OCI-LY7 (cell line): ENCODE measurements around the gene ITPKB.

Source experiments
- EZH2phosphoT487 ChIP-seq: fragments of 200-600 bp; sonication (generic); IDR thresholded peaks from 2 replicates; pipeline ENCODE4 v1.6.1; 2018; ENCODE audit warnings: low read depth, borderline replicate concordance, mild to moderate bottlenecking, mixed run types, antibody characterized with exemption, low read length, moderate library complexity, mixed read lengths
- TF ChIP-seq, protein P1 (sequence below): fragments of 200-600 bp; sonication (generic); conservative IDR thresholded peaks from 2 replicates; pipeline ENCODE4 v1.5.1; 2014; ENCODE audit warnings: mild to moderate bottlenecking, antibody characterized with exemption, low read length, moderate library complexity, mixed read lengths

DNA sequence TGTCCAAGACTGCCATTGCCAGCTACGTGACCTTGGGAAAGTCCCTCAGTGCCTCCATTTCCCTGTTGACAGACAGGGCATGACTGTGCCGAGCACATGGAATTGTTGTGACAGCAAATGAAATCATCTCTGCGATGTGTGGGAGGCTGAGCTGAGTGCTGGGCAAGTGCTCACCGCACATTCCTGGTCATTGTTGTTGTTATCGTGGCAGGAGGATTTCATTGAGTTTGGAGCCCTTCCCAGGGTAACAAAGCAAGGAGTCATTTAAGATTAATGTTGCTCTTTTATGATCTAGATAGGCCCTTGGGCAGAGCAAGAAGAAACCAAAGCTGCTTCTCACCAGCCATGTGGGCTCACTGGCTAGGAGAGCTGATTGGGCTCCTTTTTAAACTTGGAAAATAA lies 39.6 kb upstream of the ITPKB start:
- TF ChIP-seq, protein P1, sequence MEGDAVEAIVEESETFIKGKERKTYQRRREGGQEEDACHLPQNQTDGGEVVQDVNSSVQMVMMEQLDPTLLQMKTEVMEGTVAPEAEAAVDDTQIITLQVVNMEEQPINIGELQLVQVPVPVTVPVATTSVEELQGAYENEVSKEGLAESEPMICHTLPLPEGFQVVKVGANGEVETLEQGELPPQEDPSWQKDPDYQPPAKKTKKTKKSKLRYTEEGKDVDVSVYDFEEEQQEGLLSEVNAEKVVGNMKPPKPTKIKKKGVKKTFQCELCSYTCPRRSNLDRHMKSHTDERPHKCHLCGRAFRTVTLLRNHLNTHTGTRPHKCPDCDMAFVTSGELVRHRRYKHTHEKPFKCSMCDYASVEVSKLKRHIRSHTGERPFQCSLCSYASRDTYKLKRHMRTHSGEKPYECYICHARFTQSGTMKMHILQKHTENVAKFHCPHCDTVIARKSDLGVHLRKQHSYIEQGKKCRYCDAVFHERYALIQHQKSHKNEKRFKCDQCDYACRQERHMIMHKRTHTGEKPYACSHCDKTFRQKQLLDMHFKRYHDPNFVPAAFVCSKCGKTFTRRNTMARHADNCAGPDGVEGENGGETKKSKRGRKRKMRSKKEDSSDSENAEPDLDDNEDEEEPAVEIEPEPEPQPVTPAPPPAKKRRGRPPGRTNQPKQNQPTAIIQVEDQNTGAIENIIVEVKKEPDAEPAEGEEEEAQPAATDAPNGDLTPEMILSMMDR, result no peak
- no peak for TF ChIP-seq EZH2phosphoT487
